BE2C (cell line): Measurements from ENCODE around the gene PPP6R3.

Source experiments
- DNase-seq: peaks from one replicate; pipeline ENCODE4 v3.0.0-alpha.2; 2020
- H3K27me3 ChIP-seq: fragments of 250-450 bp; sonication (Bioruptor Pico); 2 replicates; pipeline ENCODE4 v1.5.1; 2020; ENCODE audit warnings: mild to moderate bottlenecking
- H3K36me3 ChIP-seq: fragments of 250-450 bp; sonication (Bioruptor Pico); 2 replicates; pipeline ENCODE4 v1.5.1; 2020; ENCODE audit warnings: mild to moderate bottlenecking
- H3K4me1 ChIP-seq: fragments of 250-450 bp; sonication (Bioruptor Pico); 2 replicates; pipeline ENCODE4 v1.5.1; 2020
- H3K4me3 ChIP-seq: 2 replicates; pipeline ENCODE4 v1.5.1; 2011; ENCODE audit warnings: low read depth, low read length
- H3K9me3 ChIP-seq: fragments of 250-450 bp; sonication (Bioruptor Pico); 2 replicates; pipeline ENCODE4 v1.5.1; 2020
- CTCF ChIP-seq: IDR thresholded peaks from 2 replicates; pipeline ENCODE4 v1.5.1; 2012; ENCODE audit warnings: mild to moderate bottlenecking, low read depth, low read length

The PPP6R3 gene

GRCh38 chr11:68661697-68662603 is 201.4 kb downstream of the PPP6R3 start:
- H3K27me3 ChIP-seq, result no peaks in the 10 kb centered on the region
- H3K36me3 ChIP-seq, result no peaks in the 10 kb centered on the region
- H3K4me3 ChIP-seq, result peak overlapping the region; percentile 31
- TF ChIP-seq CTCF, result no peak
- H3K4me1 ChIP-seq, result peaks cover 39% of the 10 kb centered on the region
- H3K9me3 ChIP-seq, result peaks cover 4% of the 10 kb centered on the region; the same call in 1 of the 2 replicates
- DNase-seq, result peak; percentile 88

DNA sequence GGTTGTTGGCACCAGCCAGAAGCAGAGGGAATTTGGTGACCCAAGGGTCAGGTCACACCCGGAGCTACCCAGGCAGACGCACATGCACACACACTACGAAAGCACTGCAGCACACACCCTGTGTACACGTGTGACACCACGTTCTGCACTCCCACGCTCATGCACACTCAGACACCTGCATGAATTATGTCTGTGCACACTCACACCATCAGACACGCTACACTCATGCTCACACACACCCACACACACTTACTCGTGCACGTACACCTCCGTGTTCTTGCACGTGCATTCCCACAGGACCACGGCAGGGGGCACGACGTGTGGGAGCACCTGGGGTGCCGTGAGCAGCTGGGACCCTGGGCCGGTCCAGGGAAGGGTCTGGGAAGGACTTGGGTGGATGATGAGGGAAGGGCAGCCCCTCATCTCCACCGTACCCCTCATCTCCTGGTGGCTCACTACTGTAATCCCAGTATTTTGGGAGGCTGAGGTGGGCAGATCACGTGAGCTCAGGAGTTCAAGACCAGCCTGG is 203.0 kb downstream of the PPP6R3 start:
- H3K9me3 ChIP-seq, result peaks cover 4% of the 10 kb centered on the region; the same call in 1 of the 2 replicates
- no peaks in the 10 kb centered on the region for H3K36me3 ChIP-seq
- no peaks in the 10 kb centered on the region for H3K27me3 ChIP-seq
- peaks cover 39% of the 10 kb centered on the region for H3K4me1 ChIP-seq
- TF ChIP-seq CTCF, result no peak
- no peak overlapping the region for H3K4me3 ChIP-seq
- no peak for DNase-seq

GRCh38 chr11:68664141-68664540 is 203.6 kb downstream of the PPP6R3 start:
- Histone ChIP-seq H3K9me3 (peaks cover 4% of the 10 kb centered on the region; the same call in 1 of the 2 replicates), H3K4me1 (peaks cover 39% of the 10 kb centered on the region)

DNA sequence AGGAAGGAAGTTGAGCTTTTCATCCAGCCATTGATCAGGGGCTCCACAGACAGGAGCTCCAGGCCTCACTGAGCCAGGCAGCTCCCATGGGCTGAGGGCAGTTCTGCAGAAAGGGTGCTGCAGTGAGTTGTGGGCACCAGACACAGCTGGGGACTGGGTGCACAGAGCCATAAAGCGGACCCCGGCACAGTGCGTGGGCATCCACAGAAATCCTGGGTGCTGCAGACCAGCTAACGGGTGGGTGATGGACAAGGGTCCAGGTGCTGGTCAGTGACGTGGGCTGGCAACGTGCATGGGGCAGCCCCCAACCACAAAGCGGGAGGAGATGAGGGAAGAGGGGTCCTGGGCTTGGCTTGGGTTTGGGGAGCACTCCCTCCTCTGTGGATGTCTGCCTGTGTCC is 204.4 kb downstream of the PPP6R3 start:
- Histone ChIP-seq H3K4me1 (peaks cover 34% of the 10 kb centered on the region), H3K9me3 (peaks cover 4% of the 10 kb centered on the region; the same call in 1 of the 2 replicates), H3K4me3 (no peak overlapping the region), H3K27me3 (no peaks in the 10 kb centered on the region), H3K36me3 (no peaks in the 10 kb centered on the region)
- no peak for DNase-seq
- TF ChIP-seq CTCF, result no peak

More at GRCh38 chr11:68664141-68664540, 203.6 kb downstream of the PPP6R3 start:
- DNase-seq, result no peak
- H3K36me3 ChIP-seq, result no peaks in the 10 kb centered on the region
- no peak overlapping the region for H3K4me3 ChIP-seq
- TF ChIP-seq CTCF, result no peak
- H3K27me3 ChIP-seq, result no peaks in the 10 kb centered on the region
